ENCODE results near the gene GRID1.

DNA sequence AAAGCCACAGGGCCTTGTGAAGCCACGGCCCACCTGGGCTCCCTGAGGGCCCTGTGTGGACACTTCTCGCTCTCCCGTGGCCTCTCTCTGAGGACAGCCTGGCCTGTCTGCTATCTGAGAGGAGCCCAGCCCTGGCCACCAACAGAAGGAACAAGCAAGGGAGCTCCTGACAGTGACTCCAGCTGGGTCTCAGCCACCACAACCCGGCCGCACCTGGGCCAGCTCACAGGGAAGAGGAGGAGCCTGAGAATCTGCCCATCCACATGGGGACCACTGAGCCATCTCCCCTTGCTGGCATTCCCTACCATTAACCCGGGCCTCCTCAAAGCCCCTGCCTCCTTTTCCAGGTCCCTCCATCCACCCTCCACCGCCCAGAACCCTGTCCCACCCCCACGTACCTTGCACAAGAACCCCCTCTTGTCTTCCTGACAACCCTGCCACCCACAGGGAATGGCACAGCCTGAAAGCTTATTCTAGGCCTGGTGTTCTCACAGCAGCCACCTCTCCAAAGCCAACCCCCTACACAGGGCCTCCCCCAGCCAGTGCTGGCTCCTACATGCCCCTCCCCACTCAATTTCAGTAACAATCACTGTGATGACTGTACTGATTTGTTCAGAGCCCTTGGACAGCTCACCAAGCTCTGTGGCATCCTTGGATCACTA is 120.2 kb downstream of the GRID1 start:
- TF ChIP-seq, protein P1, sequence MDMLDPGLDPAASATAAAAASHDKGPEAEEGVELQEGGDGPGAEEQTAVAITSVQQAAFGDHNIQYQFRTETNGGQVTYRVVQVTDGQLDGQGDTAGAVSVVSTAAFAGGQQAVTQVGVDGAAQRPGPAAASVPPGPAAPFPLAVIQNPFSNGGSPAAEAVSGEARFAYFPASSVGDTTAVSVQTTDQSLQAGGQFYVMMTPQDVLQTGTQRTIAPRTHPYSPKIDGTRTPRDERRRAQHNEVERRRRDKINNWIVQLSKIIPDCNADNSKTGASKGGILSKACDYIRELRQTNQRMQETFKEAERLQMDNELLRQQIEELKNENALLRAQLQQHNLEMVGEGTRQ (CRISPR knock-in tag; IDR thresholded peaks at IDR 0.05) = no peak
- TF ChIP-seq, protein P2, sequence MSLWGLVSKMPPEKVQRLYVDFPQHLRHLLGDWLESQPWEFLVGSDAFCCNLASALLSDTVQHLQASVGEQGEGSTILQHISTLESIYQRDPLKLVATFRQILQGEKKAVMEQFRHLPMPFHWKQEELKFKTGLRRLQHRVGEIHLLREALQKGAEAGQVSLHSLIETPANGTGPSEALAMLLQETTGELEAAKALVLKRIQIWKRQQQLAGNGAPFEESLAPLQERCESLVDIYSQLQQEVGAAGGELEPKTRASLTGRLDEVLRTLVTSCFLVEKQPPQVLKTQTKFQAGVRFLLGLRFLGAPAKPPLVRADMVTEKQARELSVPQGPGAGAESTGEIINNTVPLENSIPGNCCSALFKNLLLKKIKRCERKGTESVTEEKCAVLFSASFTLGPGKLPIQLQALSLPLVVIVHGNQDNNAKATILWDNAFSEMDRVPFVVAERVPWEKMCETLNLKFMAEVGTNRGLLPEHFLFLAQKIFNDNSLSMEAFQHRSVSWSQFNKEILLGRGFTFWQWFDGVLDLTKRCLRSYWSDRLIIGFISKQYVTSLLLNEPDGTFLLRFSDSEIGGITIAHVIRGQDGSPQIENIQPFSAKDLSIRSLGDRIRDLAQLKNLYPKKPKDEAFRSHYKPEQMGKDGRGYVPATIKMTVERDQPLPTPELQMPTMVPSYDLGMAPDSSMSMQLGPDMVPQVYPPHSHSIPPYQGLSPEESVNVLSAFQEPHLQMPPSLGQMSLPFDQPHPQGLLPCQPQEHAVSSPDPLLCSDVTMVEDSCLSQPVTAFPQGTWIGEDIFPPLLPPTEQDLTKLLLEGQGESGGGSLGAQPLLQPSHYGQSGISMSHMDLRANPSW (CRISPR knock-in tag; conservative IDR thresholded peaks at IDR 0.05; ENCODE audit: low read depth) = no peak
- TF ChIP-seq CREB1 (CRISPR knock-in tag; IDR thresholded peaks at IDR 0.05) (no peak), JAZF1 (CRISPR knock-in tag; IDR thresholded peaks at IDR 0.05) (no peak), SP1 (CRISPR knock-in tag; conservative IDR thresholded peaks at IDR 0.05) (no peak), ZBTB21 (CRISPR knock-in tag; IDR thresholded peaks at IDR 0.05; ENCODE audit: borderline replicate concordance) (no peak), IRF2 (CRISPR knock-in tag; IDR thresholded peaks at IDR 0.05; ENCODE audit: borderline replicate concordance, low read depth) (no peak), FOXP1 (CRISPR knock-in tag; IDR thresholded peaks at IDR 0.05; ENCODE audit: borderline replicate concordance) (no peak), NR1H2 (CRISPR knock-in tag; IDR thresholded peaks at IDR 0.05) (no peak)
- TF ChIP-seq, protein P3, sequence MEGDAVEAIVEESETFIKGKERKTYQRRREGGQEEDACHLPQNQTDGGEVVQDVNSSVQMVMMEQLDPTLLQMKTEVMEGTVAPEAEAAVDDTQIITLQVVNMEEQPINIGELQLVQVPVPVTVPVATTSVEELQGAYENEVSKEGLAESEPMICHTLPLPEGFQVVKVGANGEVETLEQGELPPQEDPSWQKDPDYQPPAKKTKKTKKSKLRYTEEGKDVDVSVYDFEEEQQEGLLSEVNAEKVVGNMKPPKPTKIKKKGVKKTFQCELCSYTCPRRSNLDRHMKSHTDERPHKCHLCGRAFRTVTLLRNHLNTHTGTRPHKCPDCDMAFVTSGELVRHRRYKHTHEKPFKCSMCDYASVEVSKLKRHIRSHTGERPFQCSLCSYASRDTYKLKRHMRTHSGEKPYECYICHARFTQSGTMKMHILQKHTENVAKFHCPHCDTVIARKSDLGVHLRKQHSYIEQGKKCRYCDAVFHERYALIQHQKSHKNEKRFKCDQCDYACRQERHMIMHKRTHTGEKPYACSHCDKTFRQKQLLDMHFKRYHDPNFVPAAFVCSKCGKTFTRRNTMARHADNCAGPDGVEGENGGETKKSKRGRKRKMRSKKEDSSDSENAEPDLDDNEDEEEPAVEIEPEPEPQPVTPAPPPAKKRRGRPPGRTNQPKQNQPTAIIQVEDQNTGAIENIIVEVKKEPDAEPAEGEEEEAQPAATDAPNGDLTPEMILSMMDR (IDR thresholded peaks at IDR 0.05) = no peak
- TF ChIP-seq, protein P4, sequence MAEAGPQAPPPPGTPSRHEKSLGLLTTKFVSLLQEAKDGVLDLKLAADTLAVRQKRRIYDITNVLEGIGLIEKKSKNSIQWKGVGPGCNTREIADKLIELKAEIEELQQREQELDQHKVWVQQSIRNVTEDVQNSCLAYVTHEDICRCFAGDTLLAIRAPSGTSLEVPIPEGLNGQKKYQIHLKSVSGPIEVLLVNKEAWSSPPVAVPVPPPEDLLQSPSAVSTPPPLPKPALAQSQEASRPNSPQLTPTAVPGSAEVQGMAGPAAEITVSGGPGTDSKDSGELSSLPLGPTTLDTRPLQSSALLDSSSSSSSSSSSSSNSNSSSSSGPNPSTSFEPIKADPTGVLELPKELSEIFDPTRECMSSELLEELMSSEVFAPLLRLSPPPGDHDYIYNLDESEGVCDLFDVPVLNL (CRISPR knock-in tag; IDR thresholded peaks at IDR 0.05; ENCODE audit: borderline replicate concordance, low read depth) = no peak
- TF ChIP-seq, protein P5, sequence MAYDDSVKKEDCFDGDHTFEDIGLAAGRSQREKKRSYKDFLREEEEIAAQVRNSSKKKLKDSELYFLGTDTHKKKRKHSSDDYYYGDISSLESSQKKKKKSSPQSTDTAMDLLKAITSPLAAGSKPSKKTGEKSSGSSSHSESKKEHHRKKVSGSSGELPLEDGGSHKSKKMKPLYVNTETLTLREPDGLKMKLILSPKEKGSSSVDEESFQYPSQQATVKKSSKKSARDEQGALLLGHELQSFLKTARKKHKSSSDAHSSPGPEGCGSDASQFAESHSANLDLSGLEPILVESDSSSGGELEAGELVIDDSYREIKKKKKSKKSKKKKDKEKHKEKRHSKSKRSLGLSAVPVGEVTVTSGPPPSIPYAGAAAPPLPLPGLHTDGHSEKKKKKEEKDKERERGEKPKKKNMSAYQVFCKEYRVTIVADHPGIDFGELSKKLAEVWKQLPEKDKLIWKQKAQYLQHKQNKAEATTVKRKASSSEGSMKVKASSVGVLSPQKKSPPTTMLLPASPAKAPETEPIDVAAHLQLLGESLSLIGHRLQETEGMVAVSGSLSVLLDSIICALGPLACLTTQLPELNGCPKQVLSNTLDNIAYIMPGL (CRISPR knock-in tag; IDR thresholded peaks at IDR 0.05) = no peak
- TF ChIP-seq, protein P6, sequence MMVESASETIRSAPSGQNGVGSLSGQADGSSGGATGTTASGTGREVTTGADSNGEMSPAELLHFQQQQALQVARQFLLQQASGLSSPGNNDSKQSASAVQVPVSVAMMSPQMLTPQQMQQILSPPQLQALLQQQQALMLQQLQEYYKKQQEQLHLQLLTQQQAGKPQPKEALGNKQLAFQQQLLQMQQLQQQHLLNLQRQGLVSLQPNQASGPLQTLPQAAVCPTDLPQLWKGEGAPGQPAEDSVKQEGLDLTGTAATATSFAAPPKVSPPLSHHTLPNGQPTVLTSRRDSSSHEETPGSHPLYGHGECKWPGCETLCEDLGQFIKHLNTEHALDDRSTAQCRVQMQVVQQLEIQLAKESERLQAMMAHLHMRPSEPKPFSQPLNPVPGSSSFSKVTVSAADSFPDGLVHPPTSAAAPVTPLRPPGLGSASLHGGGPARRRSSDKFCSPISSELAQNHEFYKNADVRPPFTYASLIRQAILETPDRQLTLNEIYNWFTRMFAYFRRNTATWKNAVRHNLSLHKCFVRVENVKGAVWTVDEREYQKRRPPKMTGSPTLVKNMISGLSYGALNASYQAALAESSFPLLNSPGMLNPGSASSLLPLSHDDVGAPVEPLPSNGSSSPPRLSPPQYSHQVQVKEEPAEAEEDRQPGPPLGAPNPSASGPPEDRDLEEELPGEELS (CRISPR knock-in tag; IDR thresholded peaks at IDR 0.05) = no peak

Measured in WTC11 (cell line).